Kidney capillary endothelial cell (primary cell): ENCODE data around the gene TNNI3.
"Not testable (repeated sequence)": the region's sequence is repeated elsewhere in the genome, so short reads cannot be mapped to it uniquely, and the experiment has no call there.

Experiments used
- DNase-seq: peaks from one replicate; pipeline ENCODE4 v3.0.0-alpha.2; 2018; ENCODE audit warnings: low spot score

The TNNI3 gene

GRCh38 chr19:55113570-55114039, 43.9 kb downstream of the TNNI3 start:
- no peak for DNase-seq

- DNase-seq = no peak
Observed at GRCh38 chr19:55112777-55113569, 44.6 kb downstream of the TNNI3 start.

- no peak for DNase-seq
Observed at GRCh38 chr19:55112246-55112776, 45.2 kb downstream of the TNNI3 start.

- DNase-seq = no peak
Observed at GRCh38 chr19:55111238-55111831, 46.2 kb downstream of the TNNI3 start.

GRCh38 chr19:55109527-55110291, 47.8 kb downstream of the TNNI3 start:
- no peak for DNase-seq

GRCh38 chr19:55107252-55107651, 50.3 kb downstream of the TNNI3 start:
- not testable (repeated sequence) for DNase-seq

- no peak for DNase-seq
Observed at GRCh38 chr19:55106591-55106990, 50.9 kb downstream of the TNNI3 start.

- DNase-seq = no peak
Observed at GRCh38 chr19:55105237-55105636, 52.3 kb downstream of the TNNI3 start.

- no peak for DNase-seq
Observed at GRCh38 chr19:55103190-55103589, 54.3 kb downstream of the TNNI3 start.
